Endothelial cell of umbilical vein (primary cell): Measurements from ENCODE around the gene C12orf43. TPM values are rescaled to one million over a fixed set of nuclear protein-coding genes. Genes with fewer than 3 reads are reported as not detected.

Source experiments
- BruUV-seq: library from RNA; stranded (reverse); fragments of 400-500 nt; replicated peaks from 2 replicates; lab custom pipeline; 2021; lab: Mats Ljungman, UMichigan
- CTCF ChIA-PET: fragments of 300-600, 350-600 bp; sonication (Branson Sonifier 250); formaldehyde crosslinking; loops from one replicate; lab custom pipeline; 2021; ENCODE audit warnings: antibody characterized with exemption, inconsistent platforms; lab: Charles Lee
- POLR2A ChIA-PET: fragments of 300-600, 350-600 bp; sonication (Branson Sonifier 250); formaldehyde crosslinking; loops from one replicate; lab custom pipeline; 2021; ENCODE audit warnings: antibody characterized with exemption, inconsistent platforms; lab: Charles Lee
- DNase-seq: peaks from one replicate; pipeline ENCODE4 v3.0.0-alpha.2; 2011; ENCODE audit warnings: low read depth, low spot score
- FAIRE-seq: peaks from 2 replicates; lab custom pipeline; 2011; peaks lifted over from hg19 to GRCh38; lab: Jason Lieb, UNC
- H2AFZ ChIP-seq: 2 replicates; pipeline ENCODE4 v1.6.0; 2012; ENCODE audit warnings: low read depth, low read length, control low read depth, inconsistent platforms
- H3K27ac ChIP-seq: 2 replicates; pipeline ENCODE4 v1.5.1; 2011; ENCODE audit warnings: low read depth, mild to moderate bottlenecking, control low read depth, low read length, moderate library complexity; ENCODE audit not compliant: insufficient read depth
- H3K27me3 ChIP-seq, 2 experiments: 2 replicates each; pipeline versions ENCODE4 v1.6.0 to v1.6.1; 2011; ENCODE audit warnings: low read length in 2 of 2, mixed read lengths in 1 of 2; ENCODE audit not compliant: control insufficient read depth in 2 of 2, insufficient read depth in 2 of 2
- H3K36me3 ChIP-seq, 2 experiments: 2 replicates in 1 of 2; 3 replicates in 1 of 2; pipeline ENCODE4 v1.5.1; 2011; ENCODE audit warnings: low read length in 2 of 2, mild to moderate bottlenecking in 1 of 2, moderate library complexity in 1 of 2; ENCODE audit not compliant: control insufficient read depth in 2 of 2, insufficient read depth in 2 of 2; ENCODE audit errors: extremely low read depth in 1 of 2
- H3K4me1 ChIP-seq: 3 replicates; pipeline ENCODE4 v1.5.1; 2011; ENCODE audit warnings: mild to moderate bottlenecking, low read length; ENCODE audit not compliant: control insufficient read depth, insufficient read depth; ENCODE audit errors: extremely low read depth
- H3K4me2 ChIP-seq: 2 replicates; pipeline ENCODE4 v1.6.1; 2011; ENCODE audit warnings: low read length, control low read depth, mixed read lengths; ENCODE audit not compliant: insufficient read depth
- H3K4me3 ChIP-seq, 3 experiments: fragments of 200-600 bp in 1 of 3; sonication (generic), shearing (Covaris generic) in 1 of 3; replicated peaks in 1 of 3; 2 replicates each; pipeline ENCODE4 v1.5.1; 2011 to 2016; ENCODE audit warnings: control low read depth in 3 of 3, low read length in 3 of 3, mild to moderate bottlenecking in 2 of 3, inconsistent platforms in 1 of 3, low read depth in 1 of 3, moderate library complexity in 1 of 3; ENCODE audit not compliant: insufficient read depth in 1 of 3
- H3K79me2 ChIP-seq: 2 replicates; pipeline ENCODE4 v1.6.0; 2012; ENCODE audit warnings: low read length, inconsistent platforms; ENCODE audit not compliant: control insufficient read depth, insufficient read depth
- H3K9ac ChIP-seq: replicated peaks from 2 replicates; pipeline ENCODE3; 2011; ENCODE audit warnings: low read length, control low read depth; ENCODE audit not compliant: insufficient read depth; ENCODE audit errors: extremely low read depth
- H3K9me1 ChIP-seq: replicated peaks from 3 replicates; pipeline ENCODE4 v1.6.0; 2011; ENCODE audit warnings: mild to moderate bottlenecking, low read length; ENCODE audit not compliant: control insufficient read depth, insufficient read depth; ENCODE audit errors: extremely low read depth
- H3K9me3 ChIP-seq: replicated peaks from 2 replicates; pipeline ENCODE4 v1.5.1; 2012; ENCODE audit warnings: low read length, inconsistent platforms; ENCODE audit not compliant: control insufficient read depth, insufficient read depth
- H4K20me1 ChIP-seq: replicated peaks from 2 replicates; pipeline ENCODE3; 2011; ENCODE audit warnings: mild to moderate bottlenecking, low read length; ENCODE audit not compliant: control insufficient read depth, insufficient read depth; ENCODE audit errors: extremely low read depth
- CTCF ChIP-seq, 2 donors: IDR thresholded peaks; 1 replicate in 1 of 2; 2 replicates in 1 of 2; pipeline ENCODE4 v1.5.1; 2011; ENCODE audit warnings: low read length in 2 of 2, mild to moderate bottlenecking in 2 of 2, moderate library complexity in 2 of 2, control low read depth in 1 of 2, inconsistent platforms in 1 of 2, low read depth in 1 of 2; ENCODE audit not compliant: insufficient read depth in 1 of 2; ENCODE audit errors: extremely low read depth in 1 of 2
- EZH2 ChIP-seq: IDR thresholded peaks from 2 replicates; pipeline ENCODE4 v1.6.1; 2012; ENCODE audit warnings: borderline replicate concordance, low read depth, mild to moderate bottlenecking, moderate library complexity, low read length, inconsistent platforms; ENCODE audit not compliant: severe bottlenecking
- FOS ChIP-seq: IDR thresholded peaks from 2 replicates; pipeline ENCODE4 v1.6.1; 2011; ENCODE audit warnings: mild to moderate bottlenecking, low read length, moderate library complexity, borderline replicate concordance; ENCODE audit not compliant: insufficient read depth
- GATA2 ChIP-seq: IDR thresholded peaks from 2 replicates; pipeline ENCODE4 v1.7.0; 2011; ENCODE audit warnings: low read depth, mild to moderate bottlenecking, moderate library complexity, mixed read lengths, low read length; ENCODE audit not compliant: insufficient read length, insufficient read depth
- JUN ChIP-seq: IDR thresholded peaks from 2 replicates; pipeline ENCODE4 v1.6.1; 2011; ENCODE audit warnings: borderline replicate concordance, low read depth; ENCODE audit not compliant: insufficient read length, insufficient read depth
- MAX ChIP-seq: IDR thresholded peaks from 2 replicates; pipeline ENCODE4 v1.6.1; 2011; ENCODE audit not compliant: insufficient read depth, insufficient read length
- MYC ChIP-seq: IDR thresholded peaks from one replicate; pipeline ENCODE4 v1.6.1; 2011; ENCODE audit warnings: mild to moderate bottlenecking, low read depth, low read length
- POLR2A ChIP-seq: IDR thresholded peaks from 2 replicates; pipeline ENCODE4 v1.6.1; 2012; ENCODE audit warnings: low read depth, mild to moderate bottlenecking, control low read depth, low read length
- POLR2AphosphoS5 ChIP-seq: IDR thresholded peaks from 2 replicates; pipeline ENCODE4 v1.6.1; 2012; ENCODE audit warnings: low read depth, mild to moderate bottlenecking, control low read depth, low read length, moderate library complexity; ENCODE audit not compliant: insufficient read depth
- dilution Hi-C: fragments of 300-500 bp; cut with MboI; formaldehyde crosslinking; loops from one replicate; pipeline ENCODE4 v1.15.0; 2019; ENCODE audit warnings: low sequenced_read_pairs; ENCODE audit not compliant: extremely low pct_ligation_motif_present
- intact Hi-C: fragments of 100-400 bp; cut with micrococcal nuclease; formaldehyde crosslinking; loops from one replicate; pipeline ENCODE4 v1.10.0; 2022
- polyA plus RNA-seq, 4 experiments: library from polyadenylated mRNA; depleted of rRNA in 3 of 4; stranded (reverse) in 3 of 4; unstranded in 1 of 4; fragments of >200 nt; gene quantifications; 2 replicates each; pipeline versions ENCODE4 v1.2.1 to v1.2.3, GENCODE V29; 2011 to 2012; ENCODE audit warnings: missing spikeins in 1 of 4
- total RNA-seq: library from RNA; stranded (reverse); gene quantifications from 2 replicates; pipeline ENCODE4 v1.2.3, GENCODE V29; 2021

Gene C12orf43
- total and polyA plus RNA-seq, 2 donors (not counting 3 experiments of a cell fraction or from before 2014, with no cell fraction given): 12.3 to 24.7 TPM

- H4K20me1 ChIP-seq: no peaks in the 10 kb centered on the region
- no peaks in the 10 kb centered on the region for H3K79me2 ChIP-seq
- POLR2A ChIA-PET: no interaction called here
- DNase-seq (no peak), FAIRE-seq (no peak)
- CTCF ChIA-PET: interaction anchor here (0.5 to 1.1 kb wide), 2 partner anchors 8 to 82 kb away, joined by 3 read pairs; no protein-coding TSS in a partner anchor
- no peaks in the 10 kb centered on the region for H3K4me1 ChIP-seq
- H3K36me3 ChIP-seq: no peaks in the 10 kb centered on the region
- no peak overlapping the region for H3K4me3 ChIP-seq
- no peaks in the 10 kb centered on the region for H3K9me1 ChIP-seq
- TF ChIP-seq MYC (no peak), FOS (no peak), POLR2A (no peak), EZH2 (no peak), GATA2 (no peak), MAX (no peak), CTCF (IDR thresholded peaks at IDR 0.05; ENCODE audit: extremely low read depth in 1 of 2, insufficient read depth in 1 of 2, low read depth in 1 of 2, low read length in 2 of 2) (no peak), POLR2AphosphoS5 (no peak), JUN (no peak)
- BruUV-seq: no TSS peak
- dilution Hi-C loops (no loop called here), intact Hi-C loops (no loop called here)
- no peak overlapping the region for H3K27ac ChIP-seq
- no peak overlapping the region for H2AFZ ChIP-seq
- peaks cover 0 to 3% of the 10 kb centered on the region in 2 experiments for H3K27me3 ChIP-seq
- H3K4me2 ChIP-seq: no peak overlapping the region
- H3K9me3 ChIP-seq: no peaks in the 10 kb centered on the region
- H3K9ac ChIP-seq: no peak overlapping the region
Measured at GRCh38 chr12:121053706-121054105, 37.4 kb upstream of the C12orf43 start.
